Neural cell (in vitro differentiated cells): ENCODE measurements around the gene EYS.

Experiments
- CTCF ChIP-seq: fragments of 450-650 bp; IDR thresholded peaks from 2 replicates; pipeline ENCODE4 v1.5.1; 2014; ENCODE audit warnings: antibody characterized with exemption, mild to moderate bottlenecking, moderate library complexity; ENCODE audit not compliant: poor library complexity, severe bottlenecking
- EZH2 ChIP-seq: fragments of 200-600, 300-800 bp; shearing (Covaris generic), sonication (generic); IDR thresholded peaks from 2 replicates; pipeline ENCODE4 v1.6.1; 2014; ENCODE audit warnings: antibody characterized with exemption, low read length, borderline replicate concordance, mild to moderate bottlenecking; ENCODE audit not compliant: insufficient read depth, poor library complexity, severe bottlenecking
- TF ChIP-seq, protein P1 (sequence below): IDR thresholded peaks from 2 replicates; pipeline ENCODE4 v1.6.1; 2012; ENCODE audit warnings: borderline replicate concordance

- TF ChIP-seq CTCF = no peak
- TF ChIP-seq, protein P1, sequence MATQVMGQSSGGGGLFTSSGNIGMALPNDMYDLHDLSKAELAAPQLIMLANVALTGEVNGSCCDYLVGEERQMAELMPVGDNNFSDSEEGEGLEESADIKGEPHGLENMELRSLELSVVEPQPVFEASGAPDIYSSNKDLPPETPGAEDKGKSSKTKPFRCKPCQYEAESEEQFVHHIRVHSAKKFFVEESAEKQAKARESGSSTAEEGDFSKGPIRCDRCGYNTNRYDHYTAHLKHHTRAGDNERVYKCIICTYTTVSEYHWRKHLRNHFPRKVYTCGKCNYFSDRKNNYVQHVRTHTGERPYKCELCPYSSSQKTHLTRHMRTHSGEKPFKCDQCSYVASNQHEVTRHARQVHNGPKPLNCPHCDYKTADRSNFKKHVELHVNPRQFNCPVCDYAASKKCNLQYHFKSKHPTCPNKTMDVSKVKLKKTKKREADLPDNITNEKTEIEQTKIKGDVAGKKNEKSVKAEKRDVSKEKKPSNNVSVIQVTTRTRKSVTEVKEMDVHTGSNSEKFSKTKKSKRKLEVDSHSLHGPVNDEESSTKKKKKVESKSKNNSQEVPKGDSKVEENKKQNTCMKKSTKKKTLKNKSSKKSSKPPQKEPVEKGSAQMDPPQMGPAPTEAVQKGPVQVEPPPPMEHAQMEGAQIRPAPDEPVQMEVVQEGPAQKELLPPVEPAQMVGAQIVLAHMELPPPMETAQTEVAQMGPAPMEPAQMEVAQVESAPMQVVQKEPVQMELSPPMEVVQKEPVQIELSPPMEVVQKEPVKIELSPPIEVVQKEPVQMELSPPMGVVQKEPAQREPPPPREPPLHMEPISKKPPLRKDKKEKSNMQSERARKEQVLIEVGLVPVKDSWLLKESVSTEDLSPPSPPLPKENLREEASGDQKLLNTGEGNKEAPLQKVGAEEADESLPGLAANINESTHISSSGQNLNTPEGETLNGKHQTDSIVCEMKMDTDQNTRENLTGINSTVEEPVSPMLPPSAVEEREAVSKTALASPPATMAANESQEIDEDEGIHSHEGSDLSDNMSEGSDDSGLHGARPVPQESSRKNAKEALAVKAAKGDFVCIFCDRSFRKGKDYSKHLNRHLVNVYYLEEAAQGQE = no peak
- no peak for TF ChIP-seq EZH2
Observed at GRCh38 chr6:64128301-64129024, 1578.6 kb downstream of the EYS start.
